ENCODE data around the gene LIPI. TPM values are rescaled to one million over a fixed set of nuclear protein-coding genes. Genes with fewer than 3 reads are reported as not detected.

The LIPI gene
- polyA plus RNA-seq, 1 of the 3 experiments (the other 2 are of a cell fraction): not detected

GRCh38 chr21:14236180-14236579 is 25.4 kb upstream of the LIPI start:
- CTCF ChIA-PET: interaction anchor here (1.9 to 4.5 kb wide), 2 partner anchors 17 to 23 kb away, joined by 8 to 13 read pairs; no protein-coding TSS in a partner anchor
- no peak for TF ChIP-seq NFIC (IDR thresholded peaks at IDR 0.05; ENCODE audit: borderline replicate concordance)
- TF ChIP-seq, protein P1, sequence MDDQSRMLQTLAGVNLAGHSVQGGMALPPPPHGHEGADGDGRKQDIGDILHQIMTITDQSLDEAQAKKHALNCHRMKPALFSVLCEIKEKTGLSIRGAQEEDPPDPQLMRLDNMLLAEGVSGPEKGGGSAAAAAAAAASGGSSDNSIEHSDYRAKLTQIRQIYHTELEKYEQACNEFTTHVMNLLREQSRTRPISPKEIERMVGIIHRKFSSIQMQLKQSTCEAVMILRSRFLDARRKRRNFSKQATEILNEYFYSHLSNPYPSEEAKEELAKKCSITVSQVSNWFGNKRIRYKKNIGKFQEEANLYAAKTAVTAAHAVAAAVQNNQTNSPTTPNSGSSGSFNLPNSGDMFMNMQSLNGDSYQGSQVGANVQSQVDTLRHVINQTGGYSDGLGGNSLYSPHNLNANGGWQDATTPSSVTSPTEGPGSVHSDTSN (IDR thresholded peaks at IDR 0.05): no peak
- TF ChIP-seq TAF1 (IDR thresholded peaks at IDR 0.05; ENCODE audit: borderline replicate concordance, low read depth, low read length): no peak
- TF ChIP-seq TCF12 (IDR thresholded peaks at IDR 0.05): no peak
- no peak for DNase-seq

GRCh38 chr21:14235101-14235500 is 24.3 kb upstream of the LIPI start:
- no peaks in the 10 kb centered on the region for H3F3A ChIP-seq (replicated peaks; ENCODE audit: insufficient read depth)
- no peaks in the 10 kb centered on the region for H3K27me3 ChIP-seq (ENCODE audit: insufficient read depth)
- H2AFZ ChIP-seq (ENCODE audit: low read depth): no peak overlapping the region
- ChIA-PET POLR2A (no interaction called here), CTCF (no interaction called here)
- no peak overlapping the region for H3K27ac ChIP-seq (ENCODE audit: low read depth in 2 of 2, low read length in 1 of 2)
- H3K4me3 ChIP-seq (ENCODE audit: low read depth in 2 of 2, low read length in 1 of 2): no peak overlapping the region
- 1% methylated on average over 5 of the region's 5 CpGs for WGBS (ENCODE audit: low lambda C conversion rate)
- H4K20me1 ChIP-seq (ENCODE audit: insufficient read depth): no peaks in the 10 kb centered on the region
- H3K9ac ChIP-seq: no peak overlapping the region
- no peaks in the 10 kb centered on the region for H3K79me2 ChIP-seq (ENCODE audit: insufficient read depth)
- H3K4me2 ChIP-seq: no peak overlapping the region
- H3K4me1 ChIP-seq (ENCODE audit: control insufficient read depth in 1 of 2, insufficient read depth in 2 of 2, low read depth in 1 of 2, low read length in 1 of 2): peaks cover 0 to 5% of the 10 kb centered on the region in 2 experiments; a peak in 1 of 4 replicates
- H3K9me3 ChIP-seq: no peaks in the 10 kb centered on the region
- no peaks in the 10 kb centered on the region for H3K9me2 ChIP-seq
- DNase-seq: no peak
- H3K36me3 ChIP-seq (replicated peaks in 1 of 2; ENCODE audit: control insufficient read depth in 1 of 2, insufficient read depth in 2 of 2, low read length in 1 of 2): no peaks in the 10 kb centered on the region
- TF ChIP-seq EZH2phosphoT487 (IDR thresholded peaks at IDR 0.05; ENCODE audit: borderline replicate concordance, low read depth) (no peak), NFIC (IDR thresholded peaks at IDR 0.05; ENCODE audit: borderline replicate concordance) (no peak), TAF1 (IDR thresholded peaks at IDR 0.05; ENCODE audit: borderline replicate concordance, low read depth, low read length) (no peak), TEAD4 (IDR thresholded peaks at IDR 0.05; ENCODE audit: borderline replicate concordance, insufficient read depth) (no peak), RAD21 (IDR thresholded peaks at IDR 0.05; ENCODE audit: low read length) (no peak), USF2 (IDR thresholded peaks at IDR 0.05; ENCODE audit: borderline replicate concordance, low read depth, low read length) (no peak), POLR2AphosphoS5 (IDR thresholded peaks at IDR 0.05; ENCODE audit: low read depth, low read length) (no peak), RXRA (IDR thresholded peaks at IDR 0.05; ENCODE audit: borderline replicate concordance, low read depth) (no peak), EP300 (IDR thresholded peaks at IDR 0.05; ENCODE audit: borderline replicate concordance in 1 of 2, low read depth in 1 of 2, low read length in 1 of 2) (no peak), REST (IDR thresholded peaks at IDR 0.05; ENCODE audit: low read depth, low read length) (no peak), ZBTB33 (IDR thresholded peaks at IDR 0.05; ENCODE audit: borderline replicate concordance, low read depth) (no peak), RFX5 (IDR thresholded peaks at IDR 0.05; ENCODE audit: low read length) (no peak), SMC3 (IDR thresholded peaks at IDR 0.05; ENCODE audit: low read depth, low read length) (no peak), GABPA (IDR thresholded peaks at IDR 0.05; ENCODE audit: low read depth) (no peak), JUND (IDR thresholded peaks at IDR 0.05) (no peak)
- TF ChIP-seq, protein P1 (IDR thresholded peaks at IDR 0.05): no peak
- TF ChIP-seq, protein P2, sequence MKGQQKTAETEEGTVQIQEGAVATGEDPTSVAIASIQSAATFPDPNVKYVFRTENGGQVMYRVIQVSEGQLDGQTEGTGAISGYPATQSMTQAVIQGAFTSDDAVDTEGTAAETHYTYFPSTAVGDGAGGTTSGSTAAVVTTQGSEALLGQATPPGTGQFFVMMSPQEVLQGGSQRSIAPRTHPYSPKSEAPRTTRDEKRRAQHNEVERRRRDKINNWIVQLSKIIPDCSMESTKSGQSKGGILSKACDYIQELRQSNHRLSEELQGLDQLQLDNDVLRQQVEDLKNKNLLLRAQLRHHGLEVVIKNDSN (IDR thresholded peaks at IDR 0.05; ENCODE audit: borderline replicate concordance, low read depth): no peak

More at GRCh38 chr21:14236180-14236579, 25.4 kb upstream of the LIPI start:
- H3K9me2 ChIP-seq: no peaks in the 10 kb centered on the region
- H3K4me3 ChIP-seq (ENCODE audit: low read depth in 2 of 2, low read length in 1 of 2): no peak overlapping the region
- under 1% methylated on average over 3 of the region's 3 CpGs for WGBS (ENCODE audit: low lambda C conversion rate)
- H3K27ac ChIP-seq (ENCODE audit: low read depth in 2 of 2, low read length in 1 of 2): no peak overlapping the region
- H3K4me1 ChIP-seq (ENCODE audit: control insufficient read depth in 1 of 2, insufficient read depth in 2 of 2, low read depth in 1 of 2, low read length in 1 of 2): peaks cover 0 to 5% of the 10 kb centered on the region in 2 experiments; a peak in 1 of 4 replicates
- no peaks in the 10 kb centered on the region for H4K20me1 ChIP-seq (ENCODE audit: insufficient read depth)
- H3K36me3 ChIP-seq (replicated peaks in 1 of 2; ENCODE audit: control insufficient read depth in 1 of 2, insufficient read depth in 2 of 2, low read length in 1 of 2): no peaks in the 10 kb centered on the region
- no peaks in the 10 kb centered on the region for H3K27me3 ChIP-seq (ENCODE audit: insufficient read depth)
- no peak overlapping the region for H3K4me2 ChIP-seq
- H2AFZ ChIP-seq (ENCODE audit: low read depth): no peak overlapping the region
- no peaks in the 10 kb centered on the region for H3F3A ChIP-seq (replicated peaks; ENCODE audit: insufficient read depth)
- no peaks in the 10 kb centered on the region for H3K9me3 ChIP-seq
- no peak overlapping the region for H3K9ac ChIP-seq
- H3K79me2 ChIP-seq (ENCODE audit: insufficient read depth): no peaks in the 10 kb centered on the region
- POLR2A ChIA-PET: no interaction called here

Measured in SK-N-SH (cell line).